ENCODE data around the gene CD248.
"Not testable (repeated sequence)": the region's sequence is repeated elsewhere in the genome, so short reads cannot be mapped to it uniquely, and the experiment has no call there.

The CD248 gene

DNA sequence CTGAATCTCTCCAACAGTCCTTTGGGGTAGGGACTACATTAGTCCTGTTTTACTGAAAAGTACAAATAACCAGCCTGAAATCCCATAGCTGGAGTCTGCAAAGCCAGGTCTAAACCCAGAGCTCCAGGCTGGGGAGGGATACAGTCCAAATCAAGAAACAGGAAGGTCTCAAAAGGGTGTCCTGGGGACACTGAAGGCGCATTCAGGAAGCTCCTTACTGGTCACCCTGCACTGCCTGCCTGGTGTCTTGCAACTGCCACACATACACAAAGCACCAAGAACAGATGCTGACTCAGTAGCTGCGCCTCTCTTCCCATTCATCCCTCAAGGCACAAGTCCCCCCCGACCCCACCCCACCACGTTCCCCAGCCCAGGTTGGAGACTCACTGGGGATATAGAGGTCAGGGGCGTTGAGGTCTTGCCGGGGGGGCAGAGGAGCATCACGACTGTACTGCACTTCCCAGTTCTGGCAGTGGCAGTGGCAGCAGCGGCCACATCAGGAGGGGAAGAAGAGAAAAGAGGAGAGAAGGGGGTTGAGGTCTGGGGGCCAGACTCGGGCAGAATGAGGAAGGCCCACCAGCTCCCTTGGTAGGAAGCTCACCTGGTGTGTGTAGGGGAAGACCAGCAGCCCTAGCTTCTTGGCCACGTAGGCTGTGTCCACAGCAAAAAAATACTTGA, 29.5 kb downstream of the CD248 start:
- DNase-seq, result no peak

DNA sequence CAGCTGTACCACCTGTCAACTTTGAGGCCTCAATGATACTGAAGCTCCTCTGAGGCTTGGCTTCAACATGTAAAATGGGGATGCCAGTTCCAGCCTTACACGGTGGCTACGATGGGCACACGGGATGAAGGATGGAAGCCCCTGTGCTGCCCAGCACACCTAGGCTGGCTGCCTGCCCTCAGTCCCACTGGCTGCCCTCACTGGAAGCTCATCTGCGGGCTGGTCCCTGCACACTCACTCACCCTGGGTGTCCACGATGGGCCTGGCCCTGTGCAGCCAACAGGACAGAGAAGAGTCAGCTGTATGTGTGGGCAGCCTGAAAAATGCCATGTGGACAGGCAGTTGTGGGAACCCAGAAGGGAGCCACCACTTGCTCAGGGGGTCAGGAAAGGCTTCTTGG, 30.1 kb downstream of the CD248 start:
- no peak for DNase-seq

DNA sequence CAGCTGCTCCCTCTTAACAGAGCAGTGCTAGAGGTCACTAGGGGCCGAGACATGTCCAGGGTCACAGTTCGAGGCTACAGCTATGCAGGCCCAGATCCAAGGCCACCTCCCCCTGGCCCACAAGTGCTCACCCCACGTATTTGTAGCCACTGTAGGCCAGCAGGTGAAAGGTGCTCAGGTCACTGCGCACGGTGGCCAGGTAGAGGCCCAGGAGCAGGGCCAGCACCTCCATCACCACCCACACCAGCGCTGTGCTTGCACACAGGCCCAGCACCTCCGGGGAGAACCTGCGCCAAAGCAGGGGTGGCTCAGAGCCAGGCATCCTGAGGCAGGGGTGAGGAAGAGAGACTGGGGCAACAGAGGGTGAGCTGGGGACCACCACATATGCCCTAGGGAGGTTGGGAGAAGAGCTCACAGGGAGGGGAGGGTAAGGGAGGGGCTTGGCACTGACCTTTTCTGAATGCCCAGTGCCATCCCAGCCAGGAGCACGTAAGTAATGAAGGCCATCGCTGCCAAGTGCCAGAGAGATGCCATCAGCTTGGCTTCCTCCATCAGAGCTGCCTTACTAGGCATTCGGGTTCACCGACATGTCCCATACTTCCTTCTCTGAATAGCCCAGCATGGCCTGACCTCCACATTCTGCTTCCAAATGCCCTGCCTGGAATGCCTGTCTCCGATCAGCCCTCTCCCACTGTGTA, 31.4 kb downstream of the CD248 start:
- no peak for DNase-seq

DNA sequence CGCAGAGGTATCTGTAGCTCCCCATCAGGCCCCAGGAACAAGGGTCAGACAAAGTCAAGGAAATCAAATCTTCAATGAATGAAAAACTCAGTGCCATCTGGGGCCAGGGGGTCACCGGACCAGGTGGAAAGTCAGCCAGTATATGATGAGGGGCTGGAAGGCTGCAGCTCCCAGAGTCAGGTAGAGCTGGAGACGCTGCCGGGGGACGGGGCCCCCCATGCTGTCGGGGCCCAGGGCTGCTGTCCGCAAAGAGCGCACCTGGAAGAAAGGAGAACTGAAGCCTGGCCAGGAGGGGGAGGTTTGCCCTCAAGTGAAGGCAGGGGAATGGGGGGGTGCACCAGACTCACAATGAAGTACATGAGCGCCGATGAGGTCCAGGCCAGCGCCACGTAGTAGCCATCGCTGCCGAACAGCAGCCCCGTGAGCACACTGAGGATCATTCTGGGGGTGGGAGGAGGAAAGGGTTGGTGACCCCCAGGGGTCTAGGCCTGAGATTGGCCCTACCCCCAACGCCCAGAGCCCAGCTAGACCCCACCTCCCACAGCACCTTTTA, 32.2 kb downstream of the CD248 start:
- DNase-seq, result no peak

DNA sequence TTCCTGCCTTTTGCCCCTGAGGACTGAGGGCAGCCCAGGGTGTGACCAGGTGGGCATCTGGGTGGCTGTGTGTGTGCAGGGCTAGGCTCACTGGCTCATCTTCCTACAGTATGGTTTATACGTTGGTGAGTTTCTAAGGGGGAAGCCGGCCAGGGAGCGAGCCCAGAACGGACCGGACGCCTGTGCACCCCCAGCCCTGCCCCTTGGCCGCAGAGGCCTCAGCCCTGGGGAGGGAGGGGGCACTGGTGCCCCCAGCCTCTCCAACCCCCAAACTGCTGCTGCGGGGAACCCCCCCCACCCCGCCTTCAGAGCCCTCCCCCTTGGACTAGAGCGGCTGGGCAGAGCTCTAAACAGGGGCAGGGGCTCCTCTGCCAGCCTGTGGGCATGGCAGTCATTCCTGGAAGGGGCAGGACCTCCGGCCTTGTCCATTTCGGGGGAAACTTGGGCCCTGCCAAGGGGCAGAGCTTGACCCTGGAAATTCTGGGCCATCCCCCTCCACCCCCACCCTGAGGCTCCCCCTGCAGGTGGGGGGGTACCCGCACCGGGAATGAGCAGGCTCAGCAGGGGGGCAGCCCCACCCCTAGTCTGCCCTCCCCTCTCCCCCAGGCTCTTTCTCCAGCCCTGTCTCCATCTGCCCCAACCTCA, 33.3 kb downstream of the CD248 start:
- DNase-seq, result no peak

DNA sequence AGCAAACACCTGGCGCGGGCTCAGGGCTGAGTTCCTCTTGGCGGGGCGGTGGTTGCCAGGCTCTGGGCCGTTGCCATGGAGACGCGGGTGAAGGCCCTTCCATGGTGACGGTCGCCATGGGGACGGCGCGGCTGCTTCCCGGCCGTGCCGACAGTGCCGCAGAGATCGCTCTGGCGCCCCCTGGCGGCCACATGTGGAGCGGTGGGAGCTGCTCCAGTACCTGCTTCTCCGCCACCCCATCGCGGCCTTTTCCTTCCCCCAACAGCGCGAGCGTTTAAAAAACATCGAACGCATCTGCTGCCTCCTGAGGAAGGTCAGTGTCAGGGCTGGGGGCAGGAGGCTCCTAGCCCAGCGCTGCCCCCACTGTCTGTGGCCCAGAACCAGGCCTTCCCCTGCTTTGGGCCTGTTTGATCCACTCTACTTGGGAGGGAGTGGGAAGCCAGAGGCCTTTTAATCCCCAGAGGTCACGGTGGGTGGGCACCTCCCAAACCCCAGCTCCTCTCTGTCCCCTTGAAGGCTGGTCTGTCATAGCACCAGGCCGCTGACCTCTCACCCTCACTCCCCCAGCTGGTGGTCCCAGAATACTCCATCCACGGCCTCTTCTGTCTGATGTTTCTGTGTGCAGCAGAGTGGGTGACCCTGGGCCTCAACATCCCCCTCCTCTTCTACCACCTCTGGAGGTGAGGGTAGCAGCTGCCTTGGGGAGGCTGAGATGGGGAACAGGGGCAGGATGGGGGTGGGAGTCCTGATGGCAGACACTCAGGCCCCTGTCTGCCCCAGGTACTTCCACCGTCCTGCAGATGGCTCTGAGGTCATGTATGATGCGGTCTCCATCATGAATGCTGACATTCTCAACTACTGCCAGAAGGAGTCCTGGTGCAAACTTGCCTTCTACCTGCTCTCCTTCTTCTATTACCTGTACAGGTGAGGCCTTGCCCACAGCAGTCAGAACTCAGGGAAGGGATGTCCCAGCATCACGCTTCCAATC, 34.1 kb downstream of the CD248 start:
- DNase-seq, result peak; percentile 93

DNA sequence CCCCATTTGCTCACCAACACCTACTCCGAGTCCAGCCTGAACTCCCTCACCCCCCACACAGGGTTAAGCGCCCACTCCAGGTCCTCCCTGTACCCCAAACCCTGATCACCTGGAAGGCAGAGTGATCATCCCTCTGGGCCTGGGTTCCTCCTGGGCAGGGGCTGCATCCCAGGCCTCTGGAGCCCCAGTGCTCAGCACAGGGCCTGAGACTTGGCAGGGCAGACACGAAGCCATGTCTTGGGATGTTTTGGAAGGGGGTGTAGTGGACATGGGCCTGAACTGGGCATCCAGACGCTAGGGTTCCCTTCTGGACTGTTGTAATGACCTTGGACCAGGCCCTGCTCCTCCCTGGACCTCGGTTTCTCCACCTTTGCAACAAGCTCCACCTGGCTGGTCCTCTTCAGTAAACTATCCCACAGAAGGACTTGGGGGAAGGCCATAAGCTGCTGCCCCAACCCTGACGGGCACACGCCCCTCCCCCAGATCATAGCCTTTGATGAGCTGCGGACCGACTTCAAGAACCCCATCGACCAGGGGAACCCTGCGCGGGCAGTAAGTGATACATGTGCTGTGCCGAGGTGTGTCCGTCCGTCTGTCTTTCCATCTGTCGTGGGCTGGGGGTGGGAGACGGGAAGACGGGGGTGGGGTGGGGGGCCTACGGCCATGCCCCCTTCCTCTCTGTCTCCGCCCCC, 34.9 kb downstream of the CD248 start:
- no peak for DNase-seq

DNA sequence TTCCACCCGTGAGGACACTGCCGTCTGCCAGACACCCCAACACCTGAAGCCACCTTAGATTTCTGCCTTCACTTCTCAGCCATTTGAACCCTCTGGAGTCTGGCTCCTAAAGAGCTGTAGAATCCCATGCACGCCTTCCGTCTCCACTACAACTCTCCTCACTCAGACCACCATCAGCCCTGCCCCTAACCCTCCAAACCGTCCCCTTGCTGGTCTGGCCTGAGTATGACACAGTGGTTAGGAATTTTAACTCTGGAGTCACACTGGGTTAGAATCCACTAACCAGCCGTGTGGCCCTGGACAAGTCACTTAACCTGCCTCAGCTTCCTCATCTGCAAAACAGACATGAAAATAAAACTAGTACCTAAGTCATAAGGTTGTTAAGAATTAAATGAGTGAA, 35.8 kb downstream of the CD248 start:
- no peak for DNase-seq

DNA sequence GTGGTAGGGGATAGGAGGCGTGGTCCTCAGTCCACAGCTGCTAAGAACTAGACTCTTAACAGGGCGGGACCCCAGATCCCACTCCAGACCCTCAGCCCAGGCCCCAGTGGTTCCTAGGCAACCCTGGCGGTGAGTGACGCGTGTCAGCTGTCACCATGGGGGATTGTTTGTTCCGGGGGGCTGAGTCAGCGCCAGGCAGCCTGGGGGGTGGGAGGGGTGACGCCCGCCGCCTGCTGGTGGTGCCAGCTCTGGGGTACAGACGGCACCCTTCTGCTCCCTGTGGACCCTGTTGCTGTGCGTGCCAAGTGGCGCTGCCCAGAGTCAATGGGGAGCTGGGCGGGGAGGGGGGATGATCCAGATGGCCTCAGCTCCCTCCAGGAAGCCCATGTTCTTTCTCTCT, 36.4 kb downstream of the CD248 start:
- no peak for DNase-seq

DNA sequence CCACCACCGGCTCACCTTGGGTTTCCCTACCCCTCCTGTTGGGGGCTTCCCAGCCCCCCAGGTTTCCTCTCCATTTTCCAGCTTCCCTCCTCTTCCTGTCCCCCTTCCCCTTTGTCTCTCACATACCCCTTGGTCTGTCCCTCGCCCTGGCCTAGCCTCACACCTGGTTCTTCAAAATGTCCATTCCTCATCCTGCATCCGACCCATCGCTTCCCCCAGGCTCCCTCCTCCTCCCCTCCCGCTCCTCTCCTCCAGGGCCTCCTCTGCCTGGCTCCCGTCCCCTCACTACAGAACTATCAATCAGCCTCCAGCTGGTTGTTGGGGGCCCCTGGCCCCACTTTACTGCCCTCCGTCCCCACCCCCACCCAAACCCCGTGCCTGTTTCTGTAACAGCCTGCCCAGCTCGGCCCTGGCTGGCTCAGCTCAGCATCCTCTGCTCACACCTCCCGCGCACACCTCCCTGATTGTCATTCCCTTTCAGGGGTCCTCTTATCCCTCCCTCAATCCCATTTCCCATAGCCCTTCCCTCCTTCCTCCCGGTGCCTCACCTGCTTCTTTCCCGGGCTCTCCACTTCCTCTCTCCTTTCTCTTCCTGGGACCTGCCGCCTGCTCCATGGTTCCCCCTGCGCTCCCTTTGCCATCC, 37.6 kb downstream of the CD248 start:
- no peak for DNase-seq

DNA sequence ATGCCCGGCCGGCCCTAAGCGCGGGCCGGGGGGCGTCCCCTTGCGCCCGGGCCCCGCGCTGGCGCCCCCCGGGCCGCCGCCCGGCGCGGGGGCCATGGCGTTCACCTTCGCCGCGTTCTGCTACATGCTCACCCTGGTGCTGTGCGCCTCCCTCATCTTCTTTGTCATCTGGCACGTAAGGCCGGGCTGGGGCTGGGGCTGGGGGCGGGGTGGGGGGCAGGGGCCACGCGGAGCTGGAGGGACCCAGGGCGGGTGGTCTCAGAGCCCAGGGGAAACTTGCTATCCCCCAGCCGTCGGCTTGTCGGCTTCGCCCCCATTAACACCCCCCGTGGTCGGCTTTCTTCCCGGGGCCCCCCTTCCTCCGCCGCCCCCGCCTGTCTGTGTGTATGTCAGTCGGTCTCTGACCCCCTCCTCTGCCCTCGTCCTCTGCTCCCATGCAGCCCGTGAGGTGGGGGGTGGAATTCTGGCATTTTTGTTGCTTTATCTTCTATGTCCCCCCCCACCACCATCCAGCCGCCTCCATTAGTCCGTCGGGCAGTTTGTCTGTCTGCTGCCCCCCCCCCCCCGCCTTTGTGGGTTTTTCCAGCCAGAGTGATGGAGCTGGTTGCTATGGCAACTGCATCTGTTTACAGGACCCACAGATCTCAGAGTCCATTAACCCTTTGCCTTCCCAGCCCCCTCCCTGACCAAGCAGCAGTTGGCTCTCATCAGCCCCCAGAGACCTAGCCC, 38.3 kb downstream of the CD248 start:
- DNase-seq, result no peak

DNA sequence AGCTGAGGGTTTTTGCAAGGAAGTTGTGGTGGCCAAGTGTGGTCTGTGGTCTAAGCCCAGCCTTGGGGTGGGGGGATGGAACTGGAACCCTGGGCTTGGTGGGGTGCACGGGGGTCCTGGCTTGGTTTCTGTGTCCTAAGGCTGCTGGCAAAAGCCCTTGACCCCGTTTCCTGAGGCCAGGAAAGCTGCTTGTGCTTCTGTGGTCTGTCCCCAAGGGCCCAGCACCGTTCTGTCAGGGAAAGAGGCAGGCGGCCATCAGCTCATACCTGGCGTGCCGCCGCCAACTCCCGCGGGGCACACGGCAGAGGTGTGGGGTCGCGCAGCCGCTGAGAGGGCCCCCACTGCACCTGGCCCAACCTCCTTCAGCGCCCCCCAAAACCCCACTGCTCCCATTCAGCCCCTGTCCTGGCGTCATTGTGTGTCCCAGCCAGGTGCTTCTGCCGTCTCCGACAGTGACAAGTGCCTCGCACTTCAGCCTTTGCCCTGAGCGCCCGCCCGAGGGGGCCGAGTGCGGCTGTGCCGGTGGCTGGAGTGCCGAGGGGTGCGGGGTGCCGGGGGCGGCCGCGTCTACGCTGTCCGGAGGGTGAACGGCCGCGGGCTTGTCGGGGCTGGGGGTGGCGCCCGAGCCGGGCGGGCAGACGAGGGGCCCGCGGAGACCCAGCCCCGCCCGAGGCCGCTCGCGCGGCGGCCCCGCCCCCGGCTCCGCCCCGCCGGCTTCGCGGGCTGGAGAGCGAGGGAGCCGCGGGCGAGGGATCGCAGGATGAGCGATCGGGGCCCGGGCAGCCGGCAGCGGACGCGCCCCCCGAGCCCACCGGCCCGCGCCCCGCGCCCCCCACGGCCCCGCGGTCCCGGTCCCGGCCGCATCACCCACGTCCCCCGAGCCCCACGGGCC, 39.1 kb downstream of the CD248 start, which contains the start of gene CNIH2:
CNIH2 (plus strand) TSS at position 705 of the 892 bp plus-strand sequence. CDS start 282 bp downstream, outside the sequence.
- DNase-seq, result no peak

DNA sequence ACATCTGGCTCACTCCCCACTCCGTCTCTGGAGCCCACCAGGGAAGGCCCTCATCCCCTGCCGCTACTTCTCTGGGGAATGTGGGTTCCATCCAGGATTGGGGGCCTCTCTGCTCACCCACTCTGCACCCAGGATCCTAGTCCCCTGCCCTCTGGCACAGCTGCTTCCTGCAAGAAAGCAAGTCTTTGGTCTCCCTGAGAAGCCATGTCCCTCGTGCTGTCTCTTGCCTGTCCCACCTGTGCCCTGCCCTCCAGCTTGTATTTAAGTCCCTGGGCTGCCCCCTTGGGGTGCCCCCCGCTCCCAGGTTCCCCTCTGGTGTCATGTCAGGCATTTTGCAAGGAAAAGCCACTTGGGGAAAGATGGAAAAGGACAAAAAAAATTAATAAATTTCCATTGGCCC, 39.8 kb downstream of the CD248 start:
- not testable (repeated sequence) for DNase-seq

DNA sequence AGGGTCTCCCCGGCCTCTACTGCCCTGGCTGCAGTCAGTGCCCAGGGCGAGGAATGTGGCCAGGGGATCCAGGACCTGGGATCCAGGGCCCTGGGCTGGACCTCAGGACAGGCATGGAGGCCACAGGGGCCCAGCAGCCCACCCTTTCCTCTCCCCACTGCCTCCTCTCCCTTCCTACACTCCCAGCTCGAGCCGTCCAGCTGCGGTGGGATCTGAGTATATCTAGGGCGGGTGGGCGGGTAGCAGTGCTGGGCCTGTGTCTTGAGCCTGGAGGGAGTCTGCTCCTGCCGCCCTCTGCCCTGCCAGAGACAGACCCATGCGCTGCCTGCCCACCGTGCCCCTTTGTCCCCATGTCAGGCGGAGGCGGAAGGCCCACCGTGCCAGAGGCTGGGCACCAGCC, 40.2 kb downstream of the CD248 start:
- not testable (repeated sequence) for DNase-seq

DNA sequence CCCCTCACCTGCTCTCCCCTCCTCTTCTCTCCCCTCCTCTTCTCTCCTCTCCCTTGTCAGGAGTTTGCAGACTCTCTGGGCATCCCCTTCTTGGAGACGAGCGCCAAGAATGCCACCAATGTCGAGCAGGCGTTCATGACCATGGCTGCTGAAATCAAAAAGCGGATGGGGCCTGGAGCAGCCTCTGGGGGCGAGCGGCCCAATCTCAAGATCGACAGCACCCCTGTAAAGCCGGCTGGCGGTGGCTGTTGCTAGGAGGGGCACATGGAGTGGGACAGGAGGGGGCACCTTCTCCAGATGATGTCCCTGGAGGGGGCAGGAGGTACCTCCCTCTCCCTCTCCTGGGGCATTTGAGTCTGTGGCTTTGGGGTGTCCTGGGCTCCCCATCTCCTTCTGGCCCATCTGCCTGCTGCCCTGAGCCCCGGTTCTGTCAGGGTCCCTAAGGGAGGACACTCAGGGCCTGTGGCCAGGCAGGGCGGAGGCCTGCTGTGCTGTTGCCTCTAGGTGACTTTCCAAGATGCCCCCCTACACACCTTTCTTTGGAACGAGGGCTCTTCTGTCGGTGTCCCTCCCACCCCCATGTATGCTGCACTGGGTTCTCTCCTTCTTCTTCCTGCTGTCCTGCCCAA, 40.7 kb downstream of the CD248 start:
- no peak for DNase-seq

DNA sequence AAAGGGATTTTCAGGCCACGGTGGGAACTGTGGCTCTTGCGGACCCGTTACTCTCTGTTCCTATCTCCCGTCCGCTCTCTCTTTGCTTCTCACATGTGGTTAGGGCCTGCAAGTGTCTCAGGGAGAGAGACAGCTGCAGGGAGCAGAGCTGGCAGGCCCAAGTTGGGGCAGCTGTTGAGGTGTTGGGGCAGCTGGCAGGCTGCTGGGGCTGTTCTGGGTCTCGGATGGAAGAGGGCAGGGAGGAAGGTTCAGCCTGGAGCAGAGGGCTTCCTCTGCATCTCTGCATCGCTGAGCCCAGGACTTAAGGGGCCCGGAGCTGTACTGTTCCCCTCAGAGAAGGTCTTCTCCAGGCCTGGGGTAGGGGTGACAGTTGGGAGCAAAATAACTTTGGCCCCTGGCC, 41.4 kb downstream of the CD248 start:
- no peak for DNase-seq

DNA sequence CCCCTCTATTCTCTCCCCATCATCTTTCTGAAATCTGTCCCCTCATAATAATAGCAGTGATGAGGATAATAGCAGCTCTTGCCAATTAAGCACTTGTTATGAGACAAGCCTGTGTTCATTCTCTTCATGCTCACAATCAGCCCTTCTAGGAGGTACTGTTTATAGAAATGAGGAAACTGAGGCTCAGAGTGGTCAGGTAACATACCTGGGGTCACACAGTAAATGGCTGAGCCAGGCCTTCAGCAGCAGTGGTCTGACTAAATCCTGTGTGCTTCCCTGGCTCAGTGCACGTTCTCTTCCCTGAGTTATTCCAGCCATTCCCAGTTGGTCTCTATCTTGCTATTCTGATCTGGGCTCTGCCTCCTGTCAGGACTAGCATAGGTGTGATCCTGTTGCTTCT, 42.6 kb downstream of the CD248 start:
- DNase-seq, result no peak

DNA sequence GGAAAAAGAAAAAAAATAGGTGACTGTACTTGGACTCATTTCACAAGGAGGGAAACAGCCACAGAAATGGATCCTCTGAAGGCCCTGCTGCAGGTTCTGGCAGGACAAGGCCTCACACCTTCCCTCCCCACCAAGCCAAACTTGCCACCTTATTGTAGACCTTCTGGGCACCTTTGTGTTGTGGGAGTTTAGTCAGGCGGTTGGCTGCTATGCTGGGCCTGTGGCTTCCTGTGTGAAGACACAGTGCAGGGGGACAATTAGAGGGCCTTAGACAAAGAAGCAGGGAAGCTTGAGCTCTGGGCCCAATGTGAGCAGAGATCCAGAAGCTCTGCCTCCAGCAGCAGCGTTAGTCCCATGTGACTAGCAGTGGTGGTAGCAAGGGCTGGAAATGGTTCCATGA, 44.2 kb downstream of the CD248 start:
- no peak for DNase-seq

DNA sequence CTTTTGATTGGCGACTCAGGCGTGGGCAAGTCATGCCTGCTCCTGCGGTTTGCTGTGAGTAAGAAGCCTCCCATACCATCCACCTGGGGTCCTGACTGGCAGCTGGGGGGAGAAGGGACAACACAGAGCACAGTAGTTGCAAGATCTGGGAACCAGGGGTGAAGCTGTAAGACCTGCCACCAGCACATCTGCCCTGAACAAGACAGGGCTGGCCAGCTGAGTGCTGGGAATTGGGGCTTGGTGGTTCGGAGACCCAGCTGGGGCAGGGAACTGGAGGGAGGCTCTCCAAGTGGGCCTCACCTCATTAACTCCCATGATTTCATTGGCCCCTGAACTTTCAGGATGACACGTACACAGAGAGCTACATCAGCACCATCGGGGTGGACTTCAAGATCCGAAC, 45.0 kb downstream of the CD248 start:
- no peak for DNase-seq
